Activated naive CD8-positive, alpha-beta T cell treated with anti-CD3 and anti-CD28 coated beads, Interleukin-2, amount 10 ng/mL, durations not matched to agents 7 days and 5 days (primary cell): Measurements from ENCODE around the gene IKZF1. TPM values are rescaled to one million over a fixed set of nuclear protein-coding genes. Genes with fewer than 3 reads are reported as not detected.

Experiments used
- ATAC-seq: fragments of 150-1000 bp; cut with Tn5 transposase; one replicate; pipeline ENCODE4 v1.10.0; 2021; ENCODE audit warnings: low read depth, moderate library complexity
- POLR2A ChIA-PET: fragments of 350-600 bp; sonication (Branson Sonifier 250); formaldehyde crosslinking; loops from one replicate; lab custom pipeline; 2021; ENCODE audit warnings: antibody characterized with exemption; lab: Charles Lee
- DNase-seq: peaks from one replicate; pipeline ENCODE4 v3.0.0; 2021
- H3K27ac Mint-ChIP-seq: one replicate; pipeline ENCODE4 v1.8.0; 2022; ENCODE audit warnings: mild to moderate bottlenecking, mixed read lengths
- H3K27me3 Mint-ChIP-seq: one replicate; pipeline ENCODE4 v1.8.0; 2022; ENCODE audit warnings: mild to moderate bottlenecking, moderate library complexity, mixed read lengths
- H3K36me3 Mint-ChIP-seq: one replicate; pipeline ENCODE4 v1.8.0; 2021; ENCODE audit warnings: mild to moderate bottlenecking, mixed read lengths
- H3K4me1 Mint-ChIP-seq: one replicate; pipeline ENCODE4 v1.8.0; 2021; ENCODE audit warnings: mixed read lengths
- H3K4me3 Mint-ChIP-seq: one replicate; pipeline ENCODE4 v1.8.0; 2022; ENCODE audit warnings: mild to moderate bottlenecking, moderate library complexity, mixed read lengths
- H3K9me3 Mint-ChIP-seq: one replicate; pipeline ENCODE4 v1.8.0; 2021; ENCODE audit warnings: mixed read lengths
- total RNA-seq, 2 experiments: library from RNA; stranded (reverse); gene quantifications; one replicate each; pipeline ENCODE4 v1.2.3, GENCODE V29; 2021

The IKZF1 gene
- total RNA-seq, 2 experiments from 2014 or later, result 383 to 410 TPM

- H3K4me3 Mint-ChIP-seq, result no peak overlapping the region
- H3K36me3 Mint-ChIP-seq, result peaks cover under 1% of the 10 kb centered on the region
- H3K27me3 Mint-ChIP-seq, result no peaks in the 10 kb centered on the region
- H3K27ac Mint-ChIP-seq, result no peak overlapping the region
- POLR2A ChIA-PET, result interaction anchor here (0.7 kb wide), 1 partner anchor 23 kb away, joined by 3 read pairs; no protein-coding TSS in a partner anchor
- H3K9me3 Mint-ChIP-seq, result no peaks in the 10 kb centered on the region
- DNase-seq, result no peak
- H3K4me1 Mint-ChIP-seq, result no peaks in the 10 kb centered on the region
- no peak for ATAC-seq
Observed at GRCh38 chr7:50426280-50427045, 121.9 kb downstream of the IKZF1 start.

- no peak for DNase-seq
- POLR2A ChIA-PET, result no interaction called here
- H3K36me3 Mint-ChIP-seq, result peaks cover 1% of the 10 kb centered on the region
- no peaks in the 10 kb centered on the region for H3K9me3 Mint-ChIP-seq
- H3K4me3 Mint-ChIP-seq, result no peak overlapping the region
- H3K4me1 Mint-ChIP-seq, result no peaks in the 10 kb centered on the region
- H3K27ac Mint-ChIP-seq, result no peak overlapping the region
- no peaks in the 10 kb centered on the region for H3K27me3 Mint-ChIP-seq
- ATAC-seq, result no peak
Observed at GRCh38 chr7:50427518-50427917, 123.0 kb downstream of the IKZF1 start.

- H3K9me3 Mint-ChIP-seq, result no peaks in the 10 kb centered on the region
- DNase-seq (no peak), ATAC-seq (no peak)
- H3K27me3 Mint-ChIP-seq, result no peaks in the 10 kb centered on the region
- no peak overlapping the region for H3K4me3 Mint-ChIP-seq
- H3K27ac Mint-ChIP-seq, result no peak overlapping the region
- POLR2A ChIA-PET, result no interaction called here
- H3K4me1 Mint-ChIP-seq, result no peaks in the 10 kb centered on the region
- H3K36me3 Mint-ChIP-seq, result peaks cover 1% of the 10 kb centered on the region
Observed at GRCh38 chr7:50428911-50429310, 124.4 kb downstream of the IKZF1 start.

- H3K36me3 Mint-ChIP-seq, result peaks cover 4% of the 10 kb centered on the region
- POLR2A ChIA-PET, result no interaction called here
- H3K27ac Mint-ChIP-seq, result no peak overlapping the region
- ATAC-seq, result no peak
- no peak overlapping the region for H3K4me3 Mint-ChIP-seq
- H3K9me3 Mint-ChIP-seq, result no peaks in the 10 kb centered on the region
- no peak for DNase-seq
- no peaks in the 10 kb centered on the region for H3K27me3 Mint-ChIP-seq
- H3K4me1 Mint-ChIP-seq, result no peaks in the 10 kb centered on the region
Observed at GRCh38 chr7:50431316-50431715, 126.8 kb downstream of the IKZF1 start.

GRCh38 chr7:50431722-50432305 is 127.3 kb downstream of the IKZF1 start:
- Mint-ChIP-seq H3K4me1 (no peaks in the 10 kb centered on the region), H3K27ac (no peak overlapping the region), H3K4me3 (no peak overlapping the region), H3K36me3 (peaks cover 4% of the 10 kb centered on the region), H3K27me3 (no peaks in the 10 kb centered on the region), H3K9me3 (no peaks in the 10 kb centered on the region)
- POLR2A ChIA-PET, result no interaction called here
- DNase-seq (no peak), ATAC-seq (no peak)

GRCh38 chr7:50436133-50436806 is 131.8 kb downstream of the IKZF1 start:
- H3K36me3 Mint-ChIP-seq, result peaks cover 31% of the 10 kb centered on the region
- POLR2A ChIA-PET, result no interaction called here
- no peak overlapping the region for H3K27ac Mint-ChIP-seq

GRCh38 chr7:50446542-50446960 is 142.0 kb downstream of the IKZF1 start:
- DNase-seq, result no peak
- POLR2A ChIA-PET, result no interaction called here
- Mint-ChIP-seq H3K27me3 (no peaks in the 10 kb centered on the region), H3K36me3 (peaks cover 33% of the 10 kb centered on the region), H3K27ac (no peak overlapping the region), H3K4me1 (peaks cover 47% of the 10 kb centered on the region), H3K9me3 (no peaks in the 10 kb centered on the region), H3K4me3 (peak overlapping the region; percentile 28)
- no peak for ATAC-seq

More at GRCh38 chr7:50436133-50436806, 131.8 kb downstream of the IKZF1 start:
- DNase-seq (no peak), ATAC-seq (no peak)
- Mint-ChIP-seq H3K27me3 (no peaks in the 10 kb centered on the region), H3K9me3 (no peaks in the 10 kb centered on the region), H3K4me3 (no peak overlapping the region), H3K4me1 (peaks cover 1% of the 10 kb centered on the region)

- Mint-ChIP-seq H3K4me3 (peak overlapping the region; percentile 92), H3K36me3 (peaks cover 25% of the 10 kb centered on the region), H3K27ac (peak overlapping the region; percentile 94), H3K9me3 (no peaks in the 10 kb centered on the region), H3K4me1 (peaks cover 44% of the 10 kb centered on the region), H3K27me3 (no peaks in the 10 kb centered on the region)
- POLR2A ChIA-PET, result interaction anchor here (1.5 to 2.0 kb wide), 2 partner anchors 299 to 380 kb away, joined by 4 to 8 read pairs; no protein-coding TSS in a partner anchor
- DNase-seq (no peak), ATAC-seq (no peak)
Observed at GRCh38 chr7:50448823-50449222, 144.3 kb downstream of the IKZF1 start.

GRCh38 chr7:50449501-50449880 is 145.0 kb downstream of the IKZF1 start:
- Mint-ChIP-seq H3K4me3 (peak overlapping the region; percentile 92), H3K4me1 (peaks cover 41% of the 10 kb centered on the region), H3K36me3 (peaks cover 21% of the 10 kb centered on the region), H3K9me3 (no peaks in the 10 kb centered on the region), H3K27me3 (no peaks in the 10 kb centered on the region), H3K27ac (peak overlapping the region; percentile 94)
- DNase-seq, result no peak
- POLR2A ChIA-PET, result interaction anchor here (0.6 to 2.0 kb wide), 5 partner anchors 24 to 381 kb away, joined by 3 to 8 read pairs (median 4); no protein-coding TSS in a partner anchor
- ATAC-seq, result no peak

GRCh38 chr7:50449881-50450589 is 145.5 kb downstream of the IKZF1 start, which contains the start of gene FIGNL1:
FIGNL1 (minus strand) TSS chr7:50450350; CDS start chr7:50447287, 3,063 bp downstream.
- Mint-ChIP-seq H3K4me1 (peaks cover 41% of the 10 kb centered on the region), H3K36me3 (peaks cover 21% of the 10 kb centered on the region), H3K4me3 (peak within 1 kb of the TSS; percentile 92), H3K27me3 (no peaks in the 10 kb centered on the region), H3K9me3 (no peaks in the 10 kb centered on the region), H3K27ac (peak within 1 kb of the TSS; percentile 94)
- peak; percentile 88 for DNase-seq
- peak; percentile 97 for ATAC-seq
- POLR2A ChIA-PET, result interaction anchor here (0.6 to 2.0 kb wide), 4 partner anchors 24 to 301 kb away, joined by 3 to 8 read pairs (median 4); no protein-coding TSS in a partner anchor

- peak; percentile 62 for DNase-seq
- H3K4me1 Mint-ChIP-seq, result peaks cover 39% of the 10 kb centered on the region
- H3K27me3 Mint-ChIP-seq, result no peaks in the 10 kb centered on the region
- POLR2A ChIA-PET, result interaction anchor here (1.4 to 2.0 kb wide), 2 partner anchors 184 to 301 kb away, joined by 5 to 8 read pairs; no protein-coding TSS in a partner anchor
- peak overlapping the region; percentile 92 for H3K4me3 Mint-ChIP-seq
- no peaks in the 10 kb centered on the region for H3K9me3 Mint-ChIP-seq
- ATAC-seq, result peak; percentile 21
- peaks cover 15% of the 10 kb centered on the region for H3K36me3 Mint-ChIP-seq
- H3K27ac Mint-ChIP-seq, result peak overlapping the region; percentile 94
Observed at GRCh38 chr7:50450590-50451032, 146.1 kb downstream of the IKZF1 start.
